Tibial nerve (tissue), 3 donors: ENCODE results near the gene LSR.

Source experiments
- POLR2A ChIP-seq, 2 donors: fragments of 450-650 bp; IDR thresholded peaks; one replicate each; pipeline ENCODE4 v1.6.1; 2017; ENCODE audit warnings: antibody characterized with exemption in 2 of 2, mild to moderate bottlenecking in 2 of 2, moderate library complexity in 2 of 2
- TF ChIP-seq, protein P1 (sequence below), 5 experiments: fragments of 200-600 bp in 3 of 5; fragments of 450-650 bp in 2 of 5; sonication (generic) in 3 of 5; IDR thresholded peaks; one replicate each; pipeline ENCODE4 v1.5.1; 2016 to 2019; ENCODE audit warnings: antibody characterized with exemption in 5 of 5, mild to moderate bottlenecking in 3 of 5, moderate library complexity in 2 of 5

DNA sequence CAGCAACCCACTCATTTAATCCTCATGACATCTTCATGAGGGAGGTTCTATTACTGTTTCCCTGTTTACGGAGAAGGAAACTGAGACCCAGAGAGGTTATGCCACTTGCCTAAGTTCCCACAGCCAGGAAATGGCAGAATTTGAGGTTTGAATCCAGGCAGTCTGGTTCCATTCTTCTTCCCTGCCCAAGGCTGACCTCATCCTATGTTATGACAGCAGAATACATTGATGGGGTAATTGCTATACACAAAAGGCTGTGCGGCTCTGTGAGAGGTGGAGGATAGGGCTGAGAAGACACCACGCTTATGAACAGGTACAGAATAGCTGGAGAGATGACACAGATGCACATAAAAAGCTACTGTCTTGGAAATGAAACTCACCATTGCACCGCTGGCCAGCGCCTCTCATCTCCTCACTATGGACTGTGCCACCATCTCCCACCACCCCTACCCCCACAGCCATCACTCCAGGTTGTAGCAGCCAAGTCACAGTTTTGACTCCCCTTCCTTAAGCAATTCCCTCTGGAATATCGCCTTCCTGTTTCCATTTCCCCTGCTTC lies 54.6 kb downstream of the LSR start:
- TF ChIP-seq, protein P1, sequence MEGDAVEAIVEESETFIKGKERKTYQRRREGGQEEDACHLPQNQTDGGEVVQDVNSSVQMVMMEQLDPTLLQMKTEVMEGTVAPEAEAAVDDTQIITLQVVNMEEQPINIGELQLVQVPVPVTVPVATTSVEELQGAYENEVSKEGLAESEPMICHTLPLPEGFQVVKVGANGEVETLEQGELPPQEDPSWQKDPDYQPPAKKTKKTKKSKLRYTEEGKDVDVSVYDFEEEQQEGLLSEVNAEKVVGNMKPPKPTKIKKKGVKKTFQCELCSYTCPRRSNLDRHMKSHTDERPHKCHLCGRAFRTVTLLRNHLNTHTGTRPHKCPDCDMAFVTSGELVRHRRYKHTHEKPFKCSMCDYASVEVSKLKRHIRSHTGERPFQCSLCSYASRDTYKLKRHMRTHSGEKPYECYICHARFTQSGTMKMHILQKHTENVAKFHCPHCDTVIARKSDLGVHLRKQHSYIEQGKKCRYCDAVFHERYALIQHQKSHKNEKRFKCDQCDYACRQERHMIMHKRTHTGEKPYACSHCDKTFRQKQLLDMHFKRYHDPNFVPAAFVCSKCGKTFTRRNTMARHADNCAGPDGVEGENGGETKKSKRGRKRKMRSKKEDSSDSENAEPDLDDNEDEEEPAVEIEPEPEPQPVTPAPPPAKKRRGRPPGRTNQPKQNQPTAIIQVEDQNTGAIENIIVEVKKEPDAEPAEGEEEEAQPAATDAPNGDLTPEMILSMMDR (IDR thresholded peaks at IDR 0.05), result no peak
- no peak for TF ChIP-seq POLR2A (IDR thresholded peaks at IDR 0.05)
